DMS79 treated with DMSO at 0.1 percent for 48 hours (cell line): ENCODE measurements around the gene ANKRD11.
"Not testable (repeated sequence)": the region's sequence is repeated elsewhere in the genome, so short reads cannot be mapped to it uniquely, and the experiment has no call there.

Experiments used
- DNase-seq: peaks from one replicate; lab custom pipeline; 2025; lab: John Stamatoyannopoulos, UW

ANKRD11 gene

DNA sequence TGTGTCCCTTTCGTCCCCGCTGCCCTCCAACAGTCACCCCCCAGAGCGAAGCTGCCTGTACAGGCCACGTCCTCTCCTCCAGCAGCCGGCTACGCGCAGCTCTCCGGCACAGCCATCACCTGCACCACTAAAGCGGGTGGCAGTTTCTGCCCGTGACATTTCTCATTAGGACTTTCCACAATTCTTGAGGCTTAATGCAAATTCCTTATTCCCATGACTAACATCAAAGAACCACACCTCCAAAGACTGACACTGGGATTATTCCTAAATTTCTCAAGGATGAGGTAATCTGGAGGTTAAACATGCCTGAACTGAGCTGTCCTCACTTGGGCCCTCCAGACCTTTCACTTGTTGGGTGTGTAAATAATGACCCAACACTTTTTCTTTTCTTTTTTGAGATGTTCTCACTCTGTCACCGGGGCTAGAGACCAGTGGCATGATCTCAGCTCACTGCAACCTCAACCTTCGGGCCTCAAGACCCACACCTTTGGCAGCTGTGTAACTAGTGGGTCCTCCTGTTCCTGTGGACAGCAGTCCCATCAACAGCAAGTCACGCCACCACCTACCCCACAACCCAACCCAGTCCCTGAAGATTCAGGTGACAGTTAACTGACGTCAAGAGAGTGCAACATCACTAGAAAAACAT lies 11.7 kb downstream of the ANKRD11 start:
- DNase-seq = no peak

- no peak for DNase-seq
Measured at GRCh38 chr16:89476811-89477261, 13.5 kb downstream of the ANKRD11 start.

- DNase-seq = no peak
Measured at GRCh38 chr16:89476379-89476778, 14.0 kb downstream of the ANKRD11 start.

GRCh38 chr16:89475144-89475543 lies 15.2 kb downstream of the ANKRD11 start:
- no peak for DNase-seq

- DNase-seq = no peak
Measured at GRCh38 chr16:89473791-89474414, 16.5 kb downstream of the ANKRD11 start.

GRCh38 chr16:89473136-89473712 lies 17.1 kb downstream of the ANKRD11 start:
- DNase-seq = no peak

- DNase-seq = no peak
Measured at GRCh38 chr16:89472711-89473075, 17.7 kb downstream of the ANKRD11 start.

- no peak for DNase-seq
Measured at GRCh38 chr16:89467382-89467781, 23.0 kb downstream of the ANKRD11 start.

GRCh38 chr16:89466920-89467319 lies 23.4 kb downstream of the ANKRD11 start:
- no peak for DNase-seq

DNA sequence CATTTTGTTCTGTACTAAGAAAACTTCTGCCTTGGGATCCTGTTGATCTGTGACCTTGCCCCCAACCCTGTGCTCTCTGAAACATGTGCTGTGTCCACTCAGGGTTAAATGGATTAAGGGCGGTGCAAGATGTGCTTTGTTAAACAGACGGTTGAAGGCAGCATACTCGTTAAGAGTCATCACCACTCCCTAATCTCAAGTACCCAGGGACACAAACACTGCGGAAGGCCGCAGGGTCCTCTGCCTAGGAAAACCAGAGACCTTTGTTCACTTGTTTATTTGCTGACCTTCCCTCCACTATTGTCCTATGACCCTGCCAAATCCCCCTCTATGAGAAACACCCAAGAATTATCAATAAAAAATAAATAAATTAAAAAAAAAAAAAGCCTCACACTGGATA lies 27.0 kb downstream of the ANKRD11 start:
- not testable (repeated sequence) for DNase-seq

- DNase-seq = not testable (repeated sequence)
Measured at GRCh38 chr16:89462639-89463038, 27.7 kb downstream of the ANKRD11 start.

GRCh38 chr16:89461890-89462289 lies 28.5 kb downstream of the ANKRD11 start:
- DNase-seq = not testable (repeated sequence)

DNA sequence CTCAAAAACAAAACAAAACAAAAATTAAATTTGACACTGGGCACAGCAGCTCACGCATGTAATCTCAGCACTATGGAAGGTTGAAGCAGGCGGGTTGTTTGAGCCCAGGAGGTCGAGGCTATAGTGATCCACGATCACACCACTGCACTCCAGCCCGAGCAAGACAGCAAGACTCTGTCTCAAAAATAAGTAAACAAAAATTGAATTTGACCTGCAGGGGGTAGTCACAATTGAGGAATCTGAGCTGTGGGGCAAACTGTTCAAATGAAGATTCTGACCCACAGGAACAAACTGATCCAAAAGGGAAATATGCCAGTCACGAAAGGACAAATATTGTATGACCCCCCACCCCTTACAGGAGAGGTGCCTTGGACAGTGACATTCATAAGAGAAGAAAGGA lies 29.8 kb downstream of the ANKRD11 start:
- no peak for DNase-seq

DNA sequence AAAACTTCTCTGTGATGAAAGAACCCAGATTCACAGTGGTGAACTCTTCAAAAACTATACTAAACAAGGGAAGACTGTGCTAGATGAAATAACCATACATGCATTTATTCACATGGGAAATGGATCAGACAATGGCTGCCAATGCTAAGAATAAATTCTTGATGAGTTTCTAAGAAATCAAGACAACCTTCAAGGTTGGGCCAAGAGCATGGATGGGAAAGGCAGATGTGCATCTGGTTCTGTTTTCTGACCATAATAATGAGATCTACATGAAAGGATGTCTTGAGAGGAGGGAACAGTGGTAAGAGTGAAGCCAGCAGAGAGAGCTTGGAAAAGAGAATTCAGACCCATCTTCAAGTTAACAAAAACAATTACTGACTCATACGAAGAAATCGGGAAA lies 31.4 kb downstream of the ANKRD11 start:
- no peak for DNase-seq

DNA sequence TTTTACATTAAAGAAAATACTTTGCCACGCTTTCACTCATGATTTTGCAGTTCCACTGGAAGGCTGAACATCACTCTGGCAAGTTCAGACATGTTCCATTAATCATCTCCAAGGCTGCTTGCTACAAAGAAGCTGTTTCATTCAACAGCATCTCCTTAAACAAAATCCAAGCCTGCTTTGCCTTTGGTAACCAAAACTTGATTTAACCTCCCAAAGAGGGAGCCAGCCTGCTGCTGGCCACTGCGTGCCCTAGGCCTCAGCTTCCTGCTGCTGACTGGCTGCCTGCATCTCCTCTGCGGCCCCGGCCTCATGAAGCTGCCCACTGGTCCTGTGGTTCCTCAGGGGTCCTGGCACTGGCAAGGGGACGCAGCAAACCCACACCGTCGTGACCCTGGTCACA lies 31.8 kb downstream of the ANKRD11 start:
- DNase-seq = no peak

- no peak for DNase-seq
Measured at GRCh38 chr16:89456419-89456959, 33.9 kb downstream of the ANKRD11 start.

DNA sequence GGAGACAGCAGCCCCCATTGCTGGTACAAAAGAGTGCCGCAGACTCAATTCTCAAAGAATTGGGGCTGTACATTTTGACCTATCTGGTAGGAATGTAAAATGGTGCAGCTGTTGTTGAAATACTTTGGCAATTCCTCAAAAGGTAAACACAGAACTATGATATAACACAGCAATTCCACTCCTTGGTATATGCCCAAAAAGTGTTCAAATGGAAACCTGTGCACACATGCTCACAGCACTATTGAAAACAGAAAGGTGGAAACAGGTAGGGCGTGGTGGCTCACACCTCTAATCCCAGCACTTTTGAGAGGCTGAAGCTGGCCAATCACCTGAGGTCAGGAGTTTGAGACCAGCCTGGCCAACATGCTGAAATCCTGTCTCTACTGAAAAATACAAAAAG lies 34.7 kb downstream of the ANKRD11 start:
- no peak for DNase-seq

DNA sequence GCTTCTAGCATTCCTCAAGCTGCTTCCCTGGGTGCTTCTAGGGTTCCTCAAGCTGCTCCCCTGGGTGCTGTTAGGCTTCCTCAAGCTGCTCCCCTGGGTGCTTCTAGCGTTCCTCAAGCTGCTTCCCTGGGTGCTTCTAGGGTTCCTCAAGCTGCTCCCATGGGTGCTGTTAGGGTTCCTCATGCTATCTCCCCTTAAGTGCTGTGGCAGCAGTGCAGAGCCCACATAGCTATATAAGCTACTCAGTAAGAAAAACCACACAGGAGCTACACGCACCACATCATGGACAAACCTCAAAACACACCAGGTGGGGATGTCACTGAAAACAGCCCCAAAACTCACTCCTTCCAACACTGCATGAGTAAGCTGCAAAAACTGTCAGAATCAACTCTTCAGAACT lies 35.2 kb downstream of the ANKRD11 start:
- no peak for DNase-seq

DNA sequence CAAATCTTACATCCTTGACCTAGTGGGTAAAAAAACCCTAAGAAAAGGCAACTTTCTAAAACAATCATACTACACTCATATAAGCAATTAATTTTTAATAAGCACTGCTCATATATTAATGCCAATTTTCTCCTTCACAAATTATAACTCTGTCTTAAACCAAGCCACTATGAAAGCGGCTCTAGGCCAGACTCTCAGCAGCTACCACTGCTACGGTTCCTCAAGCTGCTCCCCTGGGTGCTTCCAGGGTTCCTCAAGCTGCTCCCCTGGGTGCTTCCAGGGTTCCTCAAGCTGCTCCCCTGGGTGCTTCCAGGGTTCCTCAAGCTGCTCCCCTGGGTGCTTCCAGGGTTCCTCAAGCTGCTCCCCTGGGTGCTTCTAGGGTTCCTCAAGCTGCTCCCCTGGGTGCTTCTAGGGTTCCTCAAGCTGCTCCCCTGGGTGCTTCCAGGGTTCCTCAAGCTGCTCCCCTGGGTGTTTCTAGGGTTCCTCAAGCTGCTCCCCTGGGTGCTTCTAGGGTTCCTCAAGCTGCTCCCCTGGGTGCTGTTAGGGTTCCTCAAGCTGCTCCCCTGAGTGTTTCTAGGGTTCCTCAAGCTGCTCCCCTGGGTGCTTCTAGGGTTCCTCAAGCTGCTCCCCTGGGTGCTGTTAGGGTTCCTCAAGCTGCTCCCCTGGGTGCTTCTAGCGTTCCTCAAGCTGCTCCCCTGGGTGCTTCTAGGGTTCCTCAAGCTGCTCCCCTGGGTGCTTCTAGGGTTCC lies 35.8 kb downstream of the ANKRD11 start:
- DNase-seq = not testable (repeated sequence)

GRCh38 chr16:89453501-89454321 lies 36.6 kb downstream of the ANKRD11 start:
- no peak for DNase-seq

DNA sequence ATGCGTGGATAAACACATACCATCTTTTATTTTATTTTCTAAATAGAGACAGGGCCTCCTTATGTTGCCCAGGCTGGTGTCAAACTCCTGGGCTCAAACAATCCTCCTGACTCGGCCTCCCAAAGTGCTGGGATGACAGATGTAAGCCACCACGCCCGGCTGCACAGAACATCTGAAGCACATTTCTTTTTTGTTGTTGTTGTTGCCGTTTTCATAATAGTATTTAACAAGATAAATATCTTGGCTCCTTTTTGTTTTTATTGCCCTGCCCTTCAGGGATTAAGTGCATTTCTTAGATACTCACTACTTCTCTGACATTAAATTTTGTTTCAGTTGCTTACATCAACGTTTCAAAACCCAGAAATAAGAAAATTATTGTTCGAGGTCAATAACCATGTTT lies 37.4 kb downstream of the ANKRD11 start:
- DNase-seq = no peak

DNA sequence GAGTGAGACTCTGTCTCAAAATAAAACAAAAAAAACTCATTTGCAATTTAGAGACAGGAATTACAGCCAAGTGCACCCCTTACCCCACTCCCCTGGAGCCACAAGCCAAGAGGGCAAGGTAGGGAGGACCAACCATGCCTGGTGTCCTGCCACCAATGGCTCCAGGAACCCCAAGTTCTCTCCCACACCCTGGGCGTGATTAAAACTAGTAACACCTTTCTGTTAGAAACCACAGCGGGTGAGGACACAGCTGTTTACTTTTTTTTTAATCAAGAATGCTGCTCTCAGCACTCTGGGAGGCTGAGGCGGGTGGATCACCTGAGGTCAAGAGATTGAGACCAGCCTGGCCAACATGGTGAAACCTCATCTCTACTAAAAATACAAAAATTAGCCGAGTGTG lies 38.1 kb downstream of the ANKRD11 start:
- DNase-seq = no peak
